CD4-positive, alpha-beta memory T cell (primary cell): ENCODE results near the gene CD96. TPM values are rescaled to one million over a fixed set of nuclear protein-coding genes. Genes with fewer than 3 reads are reported as not detected.
"Not testable (repeated sequence)": the region's sequence is repeated elsewhere in the genome, so short reads cannot be mapped to it uniquely, and the experiment has no call there.

Experiments used
- CTCF ChIA-PET: fragments of 350-600 bp; sonication (Branson Sonifier 250); formaldehyde crosslinking; loops from one replicate; lab custom pipeline; 2021; ENCODE audit warnings: inconsistent platforms; ENCODE audit not compliant: partially characterized antibody; lab: Charles Lee
- POLR2A ChIA-PET: fragments of 350-600 bp; sonication (Branson Sonifier 250); formaldehyde crosslinking; loops from one replicate; lab custom pipeline; 2021; ENCODE audit not compliant: partially characterized antibody; lab: Charles Lee
- DNase-seq, 5 donors: peaks; one replicate each; pipeline versions ENCODE4 v3.0.0 to v3.0.0-alpha.2; 2020 to 2022; ENCODE audit warnings: mixed read lengths in 1 of 5
- H3K27ac ChIP-seq: one replicate; pipeline ENCODE4 v1.7.0; 2013; ENCODE audit warnings: low read depth, low read length
- H3K27me3 ChIP-seq: 2 replicates; pipeline ENCODE4 v1.7.0; 2013; ENCODE audit warnings: mild to moderate bottlenecking, low read length, moderate library complexity; ENCODE audit not compliant: insufficient read depth
- H3K36me3 ChIP-seq: 2 replicates; pipeline ENCODE4 v1.7.0; 2013; ENCODE audit warnings: mild to moderate bottlenecking, low read length, moderate library complexity; ENCODE audit not compliant: insufficient read depth
- H3K4me1 ChIP-seq: 2 replicates; pipeline ENCODE4 v1.7.0; 2013; ENCODE audit warnings: mild to moderate bottlenecking, low read length, moderate library complexity; ENCODE audit not compliant: insufficient read depth
- H3K4me3 ChIP-seq, 2 donors: one replicate each; pipeline ENCODE4 v1.7.0; 2013; ENCODE audit warnings: low read length in 2 of 2, mild to moderate bottlenecking in 1 of 2
- H3K9me3 ChIP-seq, 2 donors: one replicate each; pipeline ENCODE4 v1.7.0; 2013; ENCODE audit warnings: low read length in 2 of 2, control low read depth in 1 of 2; ENCODE audit not compliant: control insufficient read depth in 1 of 2
- H3K27ac Mint-ChIP-seq, 7 donors: one replicate each; pipeline ENCODE4 v1.8.0; 2020 to 2021; ENCODE audit warnings: mixed read lengths in 7 of 7, mild to moderate bottlenecking in 6 of 7, inconsistent platforms in 3 of 7, moderate library complexity in 3 of 7
- H3K27me3 Mint-ChIP-seq, 2 donors: one replicate each; pipeline ENCODE4 v1.8.0; 2020 to 2021; ENCODE audit warnings: mixed read lengths in 2 of 2
- H3K36me3 Mint-ChIP-seq, 2 donors: one replicate each; pipeline ENCODE4 v1.8.0; 2020 to 2021; ENCODE audit warnings: mixed read lengths in 2 of 2, inconsistent platforms in 1 of 2, mild to moderate bottlenecking in 1 of 2
- H3K4me1 Mint-ChIP-seq, 4 donors: one replicate each; pipeline ENCODE4 v1.8.0; 2020 to 2021; ENCODE audit warnings: mixed read lengths in 4 of 4, mild to moderate bottlenecking in 1 of 4
- H3K4me3 Mint-ChIP-seq, 8 donors: one replicate each; pipeline ENCODE4 v1.8.0; 2020 to 2021; ENCODE audit warnings: mixed read lengths in 8 of 8, mild to moderate bottlenecking in 7 of 8, moderate library complexity in 6 of 8, inconsistent platforms in 3 of 8
- H3K9me3 Mint-ChIP-seq, 8 donors: one replicate each; pipeline ENCODE4 v1.8.0; 2020 to 2021; ENCODE audit warnings: mixed read lengths in 8 of 8, mild to moderate bottlenecking in 5 of 8, inconsistent platforms in 3 of 8, moderate library complexity in 1 of 8
- intact Hi-C: fragments of 100-400 bp; cut with micrococcal nuclease; formaldehyde crosslinking; loops from one replicate; pipeline ENCODE4 v1.15.1; 2023
- polyA plus RNA-seq, 2 donors: library from polyadenylated mRNA; unstranded; fragments of 300-500 nt; fragmentation: Illumina TruSeq; gene quantifications; one replicate each; pipeline ENCODE4 v1.2.3, GENCODE V29; 2021
- total RNA-seq, 2 experiments: library from RNA; stranded (reverse); gene quantifications; one replicate each; pipeline ENCODE4 v1.2.3, GENCODE V29; 2021

Gene CD96
- total and polyA plus RNA-seq, 4 experiments from 2014 or later, result 199 to 307 (median 222) TPM

DNA sequence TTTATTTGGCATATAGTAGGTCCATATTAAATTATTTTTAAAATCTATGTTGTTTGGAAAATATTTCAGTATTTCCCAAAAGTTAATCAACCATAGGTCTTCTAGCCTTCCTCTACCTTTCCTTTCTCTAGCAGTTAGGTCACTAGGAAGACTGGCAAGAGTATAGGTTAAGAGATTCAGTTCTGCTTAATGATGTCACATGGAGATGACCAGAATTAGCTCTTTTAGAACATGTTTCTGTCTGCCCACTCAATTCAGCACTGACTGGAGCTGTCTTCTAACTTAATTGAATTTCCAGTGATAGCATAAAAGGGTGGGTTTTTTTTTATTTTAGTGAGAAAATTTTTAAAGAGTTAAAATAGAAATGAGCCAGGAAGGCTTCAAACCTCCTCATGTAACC, 76.9 kb downstream of the CD96 start:
- ChIA-PET POLR2A (no interaction called here), CTCF (interaction anchor here (0.6 to 3.8 kb wide), 7 partner anchors 41 to 1250 kb away, joined by 3 to 32 read pairs (median 4); no protein-coding TSS in a partner anchor)
- Histone ChIP-seq H3K36me3 (peaks cover 4% of the 10 kb centered on the region), H3K4me1 (peaks cover 38% of the 10 kb centered on the region), H3K27ac (no peak overlapping the region), H3K4me3 (no peak overlapping the region), H3K27me3 (no peaks in the 10 kb centered on the region), H3K9me3 (no peaks in the 10 kb centered on the region)
- H3K4me1 Mint-ChIP-seq, result peaks cover 35 to 50% (median 40%) of the 10 kb centered on the region in 4 donors
- peaks cover 27 to 35% of the 10 kb centered on the region in 2 donors for H3K36me3 Mint-ChIP-seq
- intact Hi-C loops, result loop anchor here (5.0 kb wide), 2 partner anchors 227 to 297 kb away; no protein-coding TSS in a partner anchor
- H3K4me3 Mint-ChIP-seq, result no peak overlapping the region
- no peaks in the 10 kb centered on the region for H3K27me3 Mint-ChIP-seq
- DNase-seq, result no peak
- H3K27ac Mint-ChIP-seq, result peak overlapping the region in 1 of 7 donors; percentile 70
- peaks cover 0 to 2% (median 0%) of the 10 kb centered on the region in 8 donors for H3K9me3 Mint-ChIP-seq

DNA sequence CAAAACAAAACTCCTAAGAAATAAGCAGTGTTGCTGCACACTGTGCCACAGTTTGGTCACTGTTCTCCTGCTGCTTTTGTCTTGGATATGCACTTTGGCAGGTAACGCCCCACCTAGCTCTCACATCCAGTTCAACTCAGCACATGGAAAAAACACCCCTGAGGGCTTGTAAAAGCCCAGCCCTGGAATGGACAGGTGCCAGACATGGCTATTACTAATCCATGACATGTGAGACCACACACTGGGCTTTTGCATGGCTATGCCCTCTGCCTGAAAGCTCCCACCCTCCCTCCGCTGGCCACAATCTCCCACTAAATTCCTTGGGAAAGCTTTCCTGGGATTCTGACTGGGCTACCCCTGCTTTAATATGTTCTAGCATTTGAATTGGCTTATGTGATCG, 77.8 kb downstream of the CD96 start:
- Mint-ChIP-seq H3K27ac (peak overlapping the region in 2 of 7 donors; percentile 57 to 64), H3K9me3 (peaks cover 0 to 2% (median 0%) of the 10 kb centered on the region in 8 donors), H3K4me3 (no peak overlapping the region), H3K4me1 (peaks cover 30 to 44% (median 36%) of the 10 kb centered on the region in 4 donors), H3K36me3 (peaks cover 29 to 38% of the 10 kb centered on the region in 2 donors), H3K27me3 (no peaks in the 10 kb centered on the region)
- DNase-seq, result no peak
- no peaks in the 10 kb centered on the region for H3K27me3 ChIP-seq
- intact Hi-C loops, result loop anchor here (5.0 kb wide), 2 partner anchors 228 to 298 kb away; no protein-coding TSS in a partner anchor
- CTCF ChIA-PET, result interaction anchor here (1.0 to 1.9 kb wide), 5 partner anchors 20 to 97 kb away, joined by 3 to 6 read pairs (median 3); no protein-coding TSS in a partner anchor
- H3K9me3 ChIP-seq, result no peaks in the 10 kb centered on the region
- H3K36me3 ChIP-seq, result peaks cover 4% of the 10 kb centered on the region
- H3K27ac ChIP-seq, result no peak overlapping the region
- POLR2A ChIA-PET, result no interaction called here
- H3K4me1 ChIP-seq, result peaks cover 34% of the 10 kb centered on the region
- no peak overlapping the region for H3K4me3 ChIP-seq

DNA sequence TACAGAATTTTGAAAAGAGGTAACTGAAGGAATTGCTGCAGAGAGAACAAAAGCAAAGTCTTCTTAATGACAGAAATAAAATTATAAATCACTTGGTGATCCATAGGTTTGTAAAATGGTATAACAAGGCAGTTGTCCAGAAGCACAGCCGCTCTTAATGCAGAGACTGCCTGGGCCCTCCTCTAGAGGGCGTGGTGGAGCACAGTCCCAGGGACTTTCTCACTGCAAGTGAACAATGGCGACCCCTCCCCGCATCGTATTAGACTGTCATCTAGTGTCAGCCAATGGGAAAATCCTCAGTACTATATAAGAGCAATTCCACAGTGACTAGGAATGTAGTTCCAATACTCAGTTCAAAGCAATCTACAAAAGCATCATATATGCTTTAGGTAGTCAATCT, 79.5 kb downstream of the CD96 start:
- peaks cover 14 to 27% (median 19%) of the 10 kb centered on the region in 4 donors for H3K4me1 Mint-ChIP-seq
- intact Hi-C loops, result no loop called here
- ChIA-PET CTCF (interaction anchor here (1.5 kb wide), 1 partner anchor 8 kb away, joined by 3 read pairs; no protein-coding TSS in a partner anchor), POLR2A (no interaction called here)
- H3K4me3 ChIP-seq, result no peak overlapping the region
- peaks cover 17% of the 10 kb centered on the region for H3K4me1 ChIP-seq
- H3K27ac ChIP-seq, result no peak overlapping the region
- peaks cover 0 to 2% (median 0%) of the 10 kb centered on the region in 8 donors for H3K9me3 Mint-ChIP-seq
- H3K27ac Mint-ChIP-seq, result no peak overlapping the region
- no peak overlapping the region for H3K4me3 Mint-ChIP-seq
- H3K27me3 ChIP-seq, result no peaks in the 10 kb centered on the region
- no peaks in the 10 kb centered on the region for H3K27me3 Mint-ChIP-seq
- peaks cover 10% of the 10 kb centered on the region for H3K36me3 ChIP-seq
- H3K9me3 ChIP-seq, result no peaks in the 10 kb centered on the region
- H3K36me3 Mint-ChIP-seq, result peaks cover 39 to 45% of the 10 kb centered on the region in 2 donors
- DNase-seq, result no peak

- peaks cover 0 to 11% (median 8%) of the 10 kb centered on the region in 4 donors for H3K4me1 Mint-ChIP-seq
- intact Hi-C loops, result no loop called here
- CTCF ChIA-PET, result interaction anchor here (2.2 kb wide), 1 partner anchor 11 kb away, joined by 6 read pairs; no protein-coding TSS in a partner anchor
- Histone ChIP-seq H3K9me3 (no peaks in the 10 kb centered on the region), H3K4me1 (no peaks in the 10 kb centered on the region), H3K36me3 (peaks cover 28% of the 10 kb centered on the region), H3K27me3 (no peaks in the 10 kb centered on the region), H3K4me3 (no peak overlapping the region), H3K27ac (no peak overlapping the region)
- H3K27me3 Mint-ChIP-seq, result no peaks in the 10 kb centered on the region
- H3K36me3 Mint-ChIP-seq, result peaks cover 68 to 87% of the 10 kb centered on the region in 2 donors
- POLR2A ChIA-PET, result interaction anchor here (1.0 kb wide), 1 partner anchor 40 kb away, joined by 3 read pairs; no protein-coding TSS in a partner anchor
- DNase-seq, result no peak
- peaks cover 0 to 19% (median 8%) of the 10 kb centered on the region in 8 donors for H3K9me3 Mint-ChIP-seq
- H3K27ac Mint-ChIP-seq, result no peak overlapping the region
- H3K4me3 Mint-ChIP-seq, result no peak overlapping the region
Observed at GRCh38 chr3:111627092-111627491, 85.1 kb downstream of the CD96 start.

- H3K27me3 ChIP-seq, POLR2A ChIA-PET, intact Hi-C loops, H3K27ac ChIP-seq, H3K27me3 Mint-ChIP-seq, H3K4me3 ChIP-seq, H3K4me1 ChIP-seq, DNase-seq, H3K4me3 Mint-ChIP-seq, H3K9me3 ChIP-seq: not testable (repeated sequence)
- peaks cover 0 to 11% (median 8%) of the 10 kb centered on the region in 4 donors for H3K4me1 Mint-ChIP-seq
- H3K27ac Mint-ChIP-seq, result peak overlapping the region in 2 of 7 donors; percentile 53 to 61
- CTCF ChIA-PET, result interaction anchor here (2.2 kb wide), 1 partner anchor 13 kb away, joined by 6 read pairs; no protein-coding TSS in a partner anchor
- H3K9me3 Mint-ChIP-seq, result peaks cover 0 to 19% (median 8%) of the 10 kb centered on the region in 8 donors
- peaks cover 73 to 88% of the 10 kb centered on the region in 2 donors for H3K36me3 Mint-ChIP-seq
- H3K36me3 ChIP-seq, result peaks cover 23% of the 10 kb centered on the region
Observed at GRCh38 chr3:111629018-111629417, 87.0 kb downstream of the CD96 start.

DNA sequence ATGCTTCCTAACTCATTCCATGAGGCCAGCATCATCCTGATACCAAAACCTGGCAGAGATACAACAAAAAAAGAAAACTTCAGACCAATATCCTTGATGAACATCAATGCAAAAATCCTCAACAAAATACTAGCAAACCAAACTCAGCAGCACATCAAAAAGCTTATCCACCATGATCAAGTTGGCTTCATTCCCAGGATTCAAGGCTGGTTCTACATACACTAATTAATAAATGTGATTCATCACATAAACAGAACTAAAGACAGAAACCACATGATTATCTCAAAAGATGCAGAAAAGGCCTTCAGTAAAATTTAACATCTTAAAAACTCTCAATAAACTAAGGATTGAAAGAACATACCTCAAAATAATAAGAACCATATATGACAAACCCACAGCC, 88.6 kb downstream of the CD96 start:
- peak overlapping the region in 2 of 7 donors; percentile 43 to 47 for H3K27ac Mint-ChIP-seq
- H3K9me3 Mint-ChIP-seq, result peaks cover 0 to 19% (median 8%) of the 10 kb centered on the region in 8 donors
- H3K4me3 Mint-ChIP-seq, intact Hi-C loops, H3K9me3 ChIP-seq, POLR2A ChIA-PET, H3K4me1 ChIP-seq, H3K27me3 ChIP-seq, H3K27ac ChIP-seq, H3K4me3 ChIP-seq, DNase-seq, H3K27me3 Mint-ChIP-seq: not testable (repeated sequence)
- peaks cover 19% of the 10 kb centered on the region for H3K36me3 ChIP-seq
- peaks cover 67 to 74% of the 10 kb centered on the region in 2 donors for H3K36me3 Mint-ChIP-seq
- CTCF ChIA-PET, result interaction anchor here (1.0 kb wide), 1 partner anchor 13 kb away, joined by 3 read pairs; no protein-coding TSS in a partner anchor
- H3K4me1 Mint-ChIP-seq, result peaks cover 0 to 11% (median 8%) of the 10 kb centered on the region in 4 donors

GRCh38 chr3:111635403-111635802, 93.4 kb downstream of the CD96 start:
- H3K4me3 ChIP-seq, result no peak overlapping the region
- POLR2A ChIA-PET, result no interaction called here
- H3K27me3 Mint-ChIP-seq, result no peaks in the 10 kb centered on the region
- H3K27ac Mint-ChIP-seq, result no peak overlapping the region
- H3K9me3 ChIP-seq, result no peaks in the 10 kb centered on the region
- peaks cover 0 to 3% (median 0%) of the 10 kb centered on the region in 8 donors for H3K9me3 Mint-ChIP-seq
- CTCF ChIA-PET, result no interaction called here
- no peak overlapping the region for H3K27ac ChIP-seq
- H3K4me1 Mint-ChIP-seq, result peaks cover 0 to 5% (median 4%) of the 10 kb centered on the region in 4 donors
- H3K27me3 ChIP-seq, result no peaks in the 10 kb centered on the region
- H3K36me3 ChIP-seq, result peaks cover 13% of the 10 kb centered on the region
- intact Hi-C loops, result no loop called here
- H3K36me3 Mint-ChIP-seq, result peaks cover 75 to 78% of the 10 kb centered on the region in 2 donors
- H3K4me3 Mint-ChIP-seq, result no peak overlapping the region
- no peaks in the 10 kb centered on the region for H3K4me1 ChIP-seq
- no peak for DNase-seq
